Esophagus (tissue), 2 donors: ENCODE results near the gene MTMR12. TPM values are rescaled to one million over a fixed set of nuclear protein-coding genes. Genes with fewer than 3 reads are reported as not detected.

ENCODE experiments used
- H3K27ac ChIP-seq, 2 donors: one replicate each; pipeline ENCODE4 v1.5.1; 2013; ENCODE audit warnings: low read depth in 2 of 2, mild to moderate bottlenecking in 2 of 2, inconsistent platforms in 1 of 2, low read length in 1 of 2, moderate library complexity in 1 of 2
- H3K27me3 ChIP-seq, 2 donors: one replicate each; pipeline ENCODE4 v1.6.1; 2013; ENCODE audit warnings: low read length in 2 of 2, control low read depth in 1 of 2, mild to moderate bottlenecking in 1 of 2; ENCODE audit not compliant: insufficient read depth in 2 of 2, control insufficient read depth in 1 of 2
- H3K36me3 ChIP-seq, 2 donors: one replicate each; pipeline ENCODE4 v1.6.1; 2013; ENCODE audit warnings: low read length in 1 of 2; ENCODE audit not compliant: control insufficient read depth in 2 of 2, insufficient read depth in 2 of 2
- H3K4me1 ChIP-seq, 2 donors: one replicate each; pipeline ENCODE4 v1.6.1; 2013; ENCODE audit warnings: low read length in 1 of 2; ENCODE audit not compliant: control insufficient read depth in 2 of 2, insufficient read depth in 2 of 2
- H3K4me3 ChIP-seq, 2 donors: one replicate each; pipeline ENCODE4 v1.5.1; 2013; ENCODE audit warnings: low read length in 2 of 2, mild to moderate bottlenecking in 2 of 2, low read depth in 1 of 2, moderate library complexity in 1 of 2
- H3K9me3 ChIP-seq, 2 donors: one replicate each; pipeline ENCODE4 v1.6.1; 2013; ENCODE audit warnings: mild to moderate bottlenecking in 2 of 2, low read depth in 1 of 2, low read length in 1 of 2, moderate library complexity in 1 of 2; ENCODE audit not compliant: control insufficient read depth in 2 of 2, insufficient read depth in 1 of 2
- WGBS, 2 donors: extraction: QIAGEN DNeasy Blood & Tissue Kit; methylation state at CpG; one replicate each; pipeline ENCODE4 v1.1.7; 2013; 5-methylcytosine and 5-hydroxymethylcytosine counted together
- polyA plus RNA-seq, 2 donors: library from polyadenylated mRNA; stranded (reverse); fragments of 200-250 nt; gene quantifications; one replicate each; pipeline ENCODE4 v1.2.3, GENCODE V29; 2013
- donor health status: healthy with polysubstance abuse.
- donor health status: Bipolar disorder and iron deficiency.

MTMR12 gene
- polyA plus RNA-seq, 2 donors = 5.2 to 8.2 TPM

GRCh38 chr5:32233220-32233695 is 79.5 kb downstream of the MTMR12 start:
- H3K36me3 ChIP-seq = peaks cover 0 to 10% of the 10 kb centered on the region in 2 donors
- 71 to 78% methylated on average over 3 of the region's 3 CpGs for WGBS, 2 donors

GRCh38 chr5:32232441-32233219 is 80.1 kb downstream of the MTMR12 start:
- peak overlapping the region; percentile 22 to 74 for H3K27ac ChIP-seq
- 31 to 41% methylated on average over 11 of the region's 11 CpGs for WGBS, 2 donors
- peaks cover 0 to 14% of the 10 kb centered on the region in 2 donors for H3K36me3 ChIP-seq
- H3K27me3 ChIP-seq = no peaks in the 10 kb centered on the region
- H3K4me1 ChIP-seq = peaks cover 0 to 17% of the 10 kb centered on the region in 2 donors
- no peaks in the 10 kb centered on the region for H3K9me3 ChIP-seq
- H3K4me3 ChIP-seq = no peak overlapping the region

More at GRCh38 chr5:32233220-32233695, 79.5 kb downstream of the MTMR12 start:
- H3K9me3 ChIP-seq = no peaks in the 10 kb centered on the region
- no peak overlapping the region for H3K4me3 ChIP-seq
- no peaks in the 10 kb centered on the region for H3K27me3 ChIP-seq
- peaks cover 0 to 17% of the 10 kb centered on the region in 2 donors for H3K4me1 ChIP-seq
- peak overlapping the region; percentile 76 to 78 for H3K27ac ChIP-seq

GRCh38 chr5:32231929-32232328 is 80.8 kb downstream of the MTMR12 start:
- Histone ChIP-seq H3K27ac (no peak overlapping the region), H3K4me1 (peaks cover 0 to 17% of the 10 kb centered on the region in 2 donors), H3K36me3 (peaks cover 0 to 11% of the 10 kb centered on the region in 2 donors), H3K9me3 (no peaks in the 10 kb centered on the region), H3K4me3 (no peak overlapping the region), H3K27me3 (no peaks in the 10 kb centered on the region)
- 53 to 54% methylated on average over 8 of the region's 8 CpGs for WGBS, 2 donors

- no peak overlapping the region for H3K27ac ChIP-seq
- peaks cover 0 to 9% of the 10 kb centered on the region in 2 donors for H3K36me3 ChIP-seq
- WGBS, 2 donors = 78 to 82% methylated on average over 6 of the region's 6 CpGs
Observed at GRCh38 chr5:32231241-32231640, 81.5 kb downstream of the MTMR12 start.

GRCh38 chr5:32230356-32231099 is 82.2 kb downstream of the MTMR12 start:
- H3K27me3 ChIP-seq = no peaks in the 10 kb centered on the region
- H3K4me1 ChIP-seq = peaks cover 0 to 17% of the 10 kb centered on the region in 2 donors
- H3K4me3 ChIP-seq = no peak overlapping the region
- H3K9me3 ChIP-seq = no peaks in the 10 kb centered on the region
- H3K27ac ChIP-seq = no peak overlapping the region
- WGBS, 2 donors = 55% methylated on average over 3 of the region's 3 CpGs
- H3K36me3 ChIP-seq = peaks cover 0 to 9% of the 10 kb centered on the region in 2 donors

More at GRCh38 chr5:32231241-32231640, 81.5 kb downstream of the MTMR12 start:
- H3K4me1 ChIP-seq = peaks cover 0 to 17% of the 10 kb centered on the region in 2 donors
- no peaks in the 10 kb centered on the region for H3K9me3 ChIP-seq
- H3K27me3 ChIP-seq = no peaks in the 10 kb centered on the region
- H3K4me3 ChIP-seq = no peak overlapping the region

- WGBS, 2 donors = 93 to 95% methylated on average over 14 of the region's 14 CpGs
- H3K4me1 ChIP-seq = peaks cover 0 to 17% of the 10 kb centered on the region in 2 donors
- H3K27me3 ChIP-seq = no peaks in the 10 kb centered on the region
- no peaks in the 10 kb centered on the region for H3K9me3 ChIP-seq
- H3K4me3 ChIP-seq = no peak overlapping the region
- H3K36me3 ChIP-seq = peaks cover 0 to 9% of the 10 kb centered on the region in 2 donors
- H3K27ac ChIP-seq = no peak overlapping the region
Observed at GRCh38 chr5:32229586-32229985, 83.2 kb downstream of the MTMR12 start.

- no peak overlapping the region for H3K27ac ChIP-seq
- 95% methylated on average over 12 of the region's 12 CpGs for WGBS, 2 donors
- H3K36me3 ChIP-seq = peaks cover 0 to 9% of the 10 kb centered on the region in 2 donors
- peaks cover 0 to 13% of the 10 kb centered on the region in 2 donors for H3K4me1 ChIP-seq
- H3K4me3 ChIP-seq = no peak overlapping the region
- no peaks in the 10 kb centered on the region for H3K9me3 ChIP-seq
- no peaks in the 10 kb centered on the region for H3K27me3 ChIP-seq
Observed at GRCh38 chr5:32228816-32229215, 83.9 kb downstream of the MTMR12 start.

GRCh38 chr5:32225445-32225844 is 87.3 kb downstream of the MTMR12 start:
- Histone ChIP-seq H3K27ac (peak overlapping the region; percentile 33 to 34), H3K4me1 (no peaks in the 10 kb centered on the region), H3K4me3 (no peak overlapping the region), H3K36me3 (peaks cover 0 to 9% of the 10 kb centered on the region in 2 donors), H3K9me3 (no peaks in the 10 kb centered on the region), H3K27me3 (no peaks in the 10 kb centered on the region)
- WGBS, 2 donors = 67 to 68% methylated on average over 5 of the region's 5 CpGs

- Histone ChIP-seq H3K4me3 (no peak overlapping the region), H3K27ac (no peak overlapping the region)
Observed at GRCh38 chr5:32223972-32224609, 88.6 kb downstream of the MTMR12 start.

More at GRCh38 chr5:32223972-32224609, 88.6 kb downstream of the MTMR12 start:
- Histone ChIP-seq H3K27me3 (no peaks in the 10 kb centered on the region), H3K9me3 (no peaks in the 10 kb centered on the region), H3K4me1 (no peaks in the 10 kb centered on the region), H3K36me3 (peaks cover 0 to 4% of the 10 kb centered on the region in 2 donors)
- WGBS, 2 donors = 53 to 59% methylated on average over 1 of the region's 1 CpG
